Esophagus muscularis mucosa (tissue), 4 donors: ENCODE data around the gene NEURL1B. TPM values are rescaled to one million over a fixed set of nuclear protein-coding genes. Genes with fewer than 3 reads are reported as not detected.

Source experiments
- DNase-seq: peaks from one replicate; pipeline ENCODE4 v3.0.0-alpha.2; 2017; ENCODE audit errors: extremely low spot score
- H3K27ac ChIP-seq, 4 donors: fragments of 200-600 bp; sonication (generic); replicated peaks in 1 of 4; 1 replicate in 3 of 4; 2 replicates in 1 of 4; pipeline ENCODE4 v1.5.1; 2016 to 2019; ENCODE audit warnings: mild to moderate bottlenecking in 1 of 4
- H3K27me3 ChIP-seq, 4 donors: fragments of 200-600 bp; sonication (generic); one replicate each; pipeline versions ENCODE4 v1.5.1 to v1.6.0; 2016 to 2019
- H3K36me3 ChIP-seq, 4 donors: fragments of 200-600 bp; sonication (generic); one replicate each; pipeline ENCODE4 v1.5.1; 2016 to 2019
- H3K4me1 ChIP-seq, 4 donors: fragments of 200-600 bp; sonication (generic); one replicate each; pipeline ENCODE4 v1.5.1; 2016 to 2019
- H3K4me3 ChIP-seq, 4 donors: fragments of 200-600 bp; sonication (generic); 1 replicate in 2 of 4; 2 replicates in 2 of 4; pipeline ENCODE4 v1.5.1; 2016 to 2019; ENCODE audit warnings: mild to moderate bottlenecking in 4 of 4, moderate library complexity in 1 of 4
- H3K9me3 ChIP-seq, 4 donors: fragments of 200-600 bp; sonication (generic); 1 replicate in 3 of 4; 2 replicates in 1 of 4; pipeline ENCODE4 v1.5.1; 2016 to 2019
- CTCF ChIP-seq, 3 experiments: fragments of 200-600 bp in 2 of 3; fragments of 450-650 bp in 1 of 3; sonication (generic) in 2 of 3; IDR thresholded peaks; one replicate each; pipeline ENCODE4 v1.5.1; 2017 to 2019; ENCODE audit warnings: antibody characterized with exemption in 3 of 3, mild to moderate bottlenecking in 2 of 3, moderate library complexity in 1 of 3
- EP300 ChIP-seq: sonication (generic); formaldehyde crosslinking; IDR thresholded peaks from one replicate; pipeline ENCODE4 v1.6.1; 2017; ENCODE audit warnings: antibody characterized with exemption
- POLR2A ChIP-seq: fragments of 450-650 bp; IDR thresholded peaks from one replicate; pipeline ENCODE4 v1.6.1; 2017; ENCODE audit warnings: antibody characterized with exemption, moderate library complexity, mild to moderate bottlenecking, low read depth
- POLR2AphosphoS5 ChIP-seq, 2 donors: sonication (generic); formaldehyde crosslinking; IDR thresholded peaks; one replicate each; pipeline ENCODE4 v1.6.1; 2017; ENCODE audit warnings: antibody characterized with exemption in 2 of 2
- WGBS: methylation state at CpG from one replicate; pipeline ENCODE4 v1.1.5; 2018; 5-methylcytosine and 5-hydroxymethylcytosine counted together
- intact Hi-C: fragments of 100-400 bp; cut with DNase I; formaldehyde crosslinking; loops from one replicate; pipeline ENCODE4 v1.15.1; 2023
- total RNA-seq, 4 donors: library from RNA; depleted of rRNA; stranded (reverse); fragments of >200 nt; gene quantifications; one replicate each; pipeline versions ENCODE4 v1.1.0 to v1.2.1, GENCODE V29; 2016

NEURL1B gene
- total RNA-seq, 4 donors from 2014 or later: 34.1 to 87.1 (median 60.2) TPM

GRCh38 chr5:172633403-172633970, 7.6 kb upstream of the NEURL1B start:
- H3K36me3 ChIP-seq: no peaks in the 10 kb centered on the region
- no peaks in the 10 kb centered on the region for H3K9me3 ChIP-seq
- 100% methylated on average over 3 of the region's 3 CpGs for WGBS
- peaks cover 0 to 12% (median 11%) of the 10 kb centered on the region in 4 donors for H3K4me1 ChIP-seq
- no peak for DNase-seq
- no peaks in the 10 kb centered on the region for H3K27me3 ChIP-seq
- TF ChIP-seq CTCF (IDR thresholded peaks at IDR 0.05) (no peak), EP300 (no peak), POLR2A (no peak), POLR2AphosphoS5 (IDR thresholded peaks at IDR 0.05) (no peak)
- intact Hi-C loops: no loop called here
- no peak overlapping the region for H3K27ac ChIP-seq
- no peak overlapping the region for H3K4me3 ChIP-seq

DNA sequence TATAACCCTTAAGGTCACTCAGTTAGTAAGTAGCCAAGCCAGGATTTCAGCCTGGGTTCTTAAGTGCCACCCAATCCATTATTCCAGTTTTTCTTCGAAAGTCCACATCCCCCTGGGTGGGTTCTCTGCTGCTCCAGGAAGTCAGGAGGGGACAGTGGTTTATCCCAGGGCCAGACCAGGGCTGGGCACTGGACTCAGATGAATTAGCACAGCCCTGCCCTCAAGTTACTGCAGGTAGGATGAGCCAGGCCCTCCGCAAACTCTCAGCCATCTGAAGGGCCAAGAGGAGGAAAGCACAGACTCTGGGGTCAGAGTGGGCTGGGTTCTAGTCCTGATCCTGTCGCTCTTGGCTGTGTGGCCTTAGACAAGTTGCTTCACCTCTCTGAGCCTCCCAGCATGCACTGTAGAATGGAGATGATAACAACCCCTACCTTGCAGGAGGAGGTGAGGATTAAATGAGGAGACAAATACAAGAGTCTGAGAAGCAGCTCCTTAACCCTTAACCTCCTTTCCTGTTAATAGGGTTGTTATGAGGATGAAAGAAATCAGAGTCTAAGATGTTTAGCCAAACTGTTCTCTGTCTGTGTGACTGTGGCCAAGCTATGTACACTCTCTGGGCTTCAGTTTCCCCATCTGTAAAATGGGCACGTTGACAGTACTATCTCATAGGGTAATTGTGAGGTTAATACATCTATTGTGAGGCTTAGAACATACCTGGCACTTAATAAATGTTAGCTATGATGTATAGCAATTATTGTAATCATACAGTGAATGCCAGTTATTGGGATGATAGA, 6.8 kb upstream of the NEURL1B start:
- Histone ChIP-seq H3K4me1 (peaks cover 0 to 12% (median 11%) of the 10 kb centered on the region in 4 donors), H3K9me3 (no peaks in the 10 kb centered on the region), H3K36me3 (no peaks in the 10 kb centered on the region), H3K4me3 (no peak overlapping the region), H3K27me3 (no peaks in the 10 kb centered on the region), H3K27ac (no peak overlapping the region)
- WGBS: 87% methylated on average over 2 of the region's 4 CpGs
- intact Hi-C loops: no loop called here
- DNase-seq: no peak
- TF ChIP-seq POLR2A (no peak), POLR2AphosphoS5 (IDR thresholded peaks at IDR 0.05) (no peak), CTCF (IDR thresholded peaks at IDR 0.05) (no peak), EP300 (no peak)

- DNase-seq: no peak
- TF ChIP-seq CTCF (IDR thresholded peaks at IDR 0.05) (no peak), POLR2A (no peak), EP300 (no peak), POLR2AphosphoS5 (IDR thresholded peaks at IDR 0.05) (no peak)
- intact Hi-C loops: no loop called here
- Histone ChIP-seq H3K4me3 (no peak overlapping the region), H3K36me3 (no peaks in the 10 kb centered on the region), H3K27ac (no peak overlapping the region), H3K4me1 (peaks cover 0 to 16% (median 12%) of the 10 kb centered on the region in 4 donors), H3K27me3 (no peaks in the 10 kb centered on the region), H3K9me3 (no peaks in the 10 kb centered on the region)
- 96% methylated on average over 12 of the region's 12 CpGs for WGBS
These were observed 6.0 kb upstream of the NEURL1B start for GRCh38 chr5:172635038-172635437.

DNA sequence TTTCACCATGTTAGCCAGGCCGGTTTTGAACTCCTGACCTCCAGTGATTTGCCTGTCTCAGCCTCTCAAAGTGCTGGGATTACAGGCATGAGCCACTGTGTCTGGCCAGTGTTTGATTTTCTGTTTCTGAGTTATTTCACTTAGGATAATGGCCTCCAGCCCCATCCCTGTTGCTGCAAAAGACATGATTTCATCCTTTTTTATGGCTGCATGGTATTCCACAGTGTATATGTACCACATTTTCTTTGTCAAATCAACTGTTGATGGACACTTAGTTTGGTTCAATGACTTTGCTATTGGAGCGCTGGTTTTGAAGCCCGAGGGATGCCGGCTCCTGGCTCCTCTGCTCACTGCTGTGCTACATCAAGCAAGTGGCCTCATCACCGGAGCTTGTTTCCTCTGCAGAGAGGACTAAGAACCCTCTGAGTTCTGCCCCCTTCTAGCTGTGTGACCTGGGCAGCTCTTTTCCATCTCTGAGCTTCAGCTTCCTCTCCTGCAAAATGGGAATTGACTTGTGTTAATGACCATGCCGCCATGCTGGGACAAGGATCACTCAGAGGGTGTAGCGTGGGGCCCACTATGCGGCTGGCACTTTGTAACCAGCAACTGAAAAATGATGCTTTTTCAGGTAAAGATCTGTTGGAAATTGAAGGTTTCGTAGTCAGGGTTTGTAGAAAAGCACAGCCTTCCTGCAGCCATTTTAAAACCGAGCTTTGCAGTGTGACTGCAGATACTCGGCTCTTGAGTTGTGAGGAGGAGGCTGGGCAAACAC, 4.6 kb upstream of the NEURL1B start:
- no peak for DNase-seq
- WGBS: 89% methylated on average over 11 of the region's 11 CpGs
- Histone ChIP-seq H3K36me3 (no peaks in the 10 kb centered on the region), H3K27me3 (no peaks in the 10 kb centered on the region), H3K9me3 (no peaks in the 10 kb centered on the region), H3K4me1 (peaks cover 6 to 27% (median 20%) of the 10 kb centered on the region in 4 donors), H3K4me3 (no peak overlapping the region), H3K27ac (no peak overlapping the region)
- intact Hi-C loops: no loop called here
- no peak for TF ChIP-seq POLR2AphosphoS5 (IDR thresholded peaks at IDR 0.05)
- TF ChIP-seq EP300: no peak
- TF ChIP-seq CTCF (IDR thresholded peaks at IDR 0.05): no peak
- no peak for TF ChIP-seq POLR2A
